ENCODE data around the gene PHF2.
A peak's percentile ranks its signal among the peaks of the same experiment; 100 is the strongest.

PHF2 gene

GRCh38 chr9:93569621-93570174 is 6.7 kb upstream of the PHF2 start:
- H3K36me3 ChIP-seq (ENCODE audit: control insufficient read depth, low read depth, low read length) = no peaks in the 10 kb centered on the region
- H3K4me3 ChIP-seq (ENCODE audit: low read length) = no peak overlapping the region
- H3K9me3 ChIP-seq (ENCODE audit: control insufficient read depth, low read depth, low read length) = no peaks in the 10 kb centered on the region
- H3K27ac ChIP-seq (ENCODE audit: low read length) = no peak overlapping the region
- H3K4me1 ChIP-seq (ENCODE audit: control insufficient read depth, low read depth, low read length) = peaks cover 4% of the 10 kb centered on the region
- no peaks in the 10 kb centered on the region for H3K27me3 ChIP-seq (ENCODE audit: control insufficient read depth, insufficient read depth, low read length)
- no peak overlapping the region for H3K9ac ChIP-seq (ENCODE audit: low read length)

GRCh38 chr9:93572221-93572620 is 4.2 kb upstream of the PHF2 start:
- peaks cover 9% of the 10 kb centered on the region for H3K27me3 ChIP-seq (ENCODE audit: control insufficient read depth, insufficient read depth, low read length)
- H3K9ac ChIP-seq (ENCODE audit: low read length) = no peak overlapping the region
- no peak overlapping the region for H3K4me3 ChIP-seq (ENCODE audit: low read length)
- H3K36me3 ChIP-seq (ENCODE audit: control insufficient read depth, low read depth, low read length) = no peaks in the 10 kb centered on the region
- no peaks in the 10 kb centered on the region for H3K9me3 ChIP-seq (ENCODE audit: control insufficient read depth, low read depth, low read length)
- no peak overlapping the region for H3K27ac ChIP-seq (ENCODE audit: low read length)
- H3K4me1 ChIP-seq (ENCODE audit: control insufficient read depth, low read depth, low read length) = peaks cover 10% of the 10 kb centered on the region

- no peak overlapping the region for H3K27ac ChIP-seq (ENCODE audit: low read length)
- H3K27me3 ChIP-seq (ENCODE audit: control insufficient read depth, insufficient read depth, low read length) = peaks cover 15% of the 10 kb centered on the region
- H3K9ac ChIP-seq (ENCODE audit: low read length) = no peak overlapping the region
- H3K9me3 ChIP-seq (ENCODE audit: control insufficient read depth, low read depth, low read length) = no peaks in the 10 kb centered on the region
- H3K4me1 ChIP-seq (ENCODE audit: control insufficient read depth, low read depth, low read length) = peaks cover 15% of the 10 kb centered on the region
- H3K36me3 ChIP-seq (ENCODE audit: control insufficient read depth, low read depth, low read length) = no peaks in the 10 kb centered on the region
- H3K4me3 ChIP-seq (ENCODE audit: low read length) = no peak overlapping the region
These were observed 3.5 kb upstream of the PHF2 start for GRCh38 chr9:93572636-93573515.

GRCh38 chr9:93573516-93573828 is 2.9 kb upstream of the PHF2 start:
- Histone ChIP-seq H3K27me3 (ENCODE audit: control insufficient read depth, insufficient read depth, low read length) (peaks cover 19% of the 10 kb centered on the region), H3K4me1 (ENCODE audit: control insufficient read depth, low read depth, low read length) (peaks cover 15% of the 10 kb centered on the region), H3K9ac (ENCODE audit: low read length) (no peak overlapping the region), H3K36me3 (ENCODE audit: control insufficient read depth, low read depth, low read length) (no peaks in the 10 kb centered on the region), H3K4me3 (ENCODE audit: low read length) (no peak overlapping the region), H3K9me3 (ENCODE audit: control insufficient read depth, low read depth, low read length) (no peaks in the 10 kb centered on the region), H3K27ac (ENCODE audit: low read length) (no peak overlapping the region)

- Histone ChIP-seq H3K4me3 (ENCODE audit: low read length) (no peak overlapping the region), H3K4me1 (ENCODE audit: control insufficient read depth, low read depth, low read length) (peaks cover 15% of the 10 kb centered on the region), H3K27ac (ENCODE audit: low read length) (no peak overlapping the region), H3K9me3 (ENCODE audit: control insufficient read depth, low read depth, low read length) (no peaks in the 10 kb centered on the region), H3K9ac (ENCODE audit: low read length) (no peak overlapping the region), H3K27me3 (ENCODE audit: control insufficient read depth, insufficient read depth, low read length) (peaks cover 21% of the 10 kb centered on the region), H3K36me3 (ENCODE audit: control insufficient read depth, low read depth, low read length) (no peaks in the 10 kb centered on the region)
These were observed 2.1 kb upstream of the PHF2 start for GRCh38 chr9:93574091-93574899.

- no peak overlapping the region for H3K27ac ChIP-seq (ENCODE audit: low read length)
- H3K4me3 ChIP-seq (ENCODE audit: low read length) = peak overlapping the region; percentile 59
- H3K9ac ChIP-seq (ENCODE audit: low read length) = peak overlapping the region; percentile 18
- H3K4me1 ChIP-seq (ENCODE audit: control insufficient read depth, low read depth, low read length) = peaks cover 15% of the 10 kb centered on the region
- peaks cover 21% of the 10 kb centered on the region for H3K27me3 ChIP-seq (ENCODE audit: control insufficient read depth, insufficient read depth, low read length)
- no peaks in the 10 kb centered on the region for H3K36me3 ChIP-seq (ENCODE audit: control insufficient read depth, low read depth, low read length)
- no peaks in the 10 kb centered on the region for H3K9me3 ChIP-seq (ENCODE audit: control insufficient read depth, low read depth, low read length)
These were observed 1.2 kb upstream of the PHF2 start for GRCh38 chr9:93574900-93575795.

- Histone ChIP-seq H3K9me3 (ENCODE audit: control insufficient read depth, low read depth, low read length) (no peaks in the 10 kb centered on the region), H3K36me3 (ENCODE audit: control insufficient read depth, low read depth, low read length) (no peaks in the 10 kb centered on the region), H3K27ac (ENCODE audit: low read length) (no peak overlapping the region), H3K9ac (ENCODE audit: low read length) (peak overlapping the region; percentile 18), H3K4me3 (ENCODE audit: low read length) (peak overlapping the region; percentile 59), H3K27me3 (ENCODE audit: control insufficient read depth, insufficient read depth, low read length) (peaks cover 21% of the 10 kb centered on the region), H3K4me1 (ENCODE audit: control insufficient read depth, low read depth, low read length) (peaks cover 15% of the 10 kb centered on the region)
These were observed 557 bp upstream of the PHF2 start for GRCh38 chr9:93575796-93576257.

GRCh38 chr9:93577078-93577974 is 942 bp downstream of the PHF2 start:
- Histone ChIP-seq H3K36me3 (ENCODE audit: control insufficient read depth, low read depth, low read length) (no peaks in the 10 kb centered on the region), H3K4me1 (ENCODE audit: control insufficient read depth, low read depth, low read length) (peaks cover 21% of the 10 kb centered on the region), H3K9ac (ENCODE audit: low read length) (peak overlapping the region; percentile 28), H3K27ac (ENCODE audit: low read length) (no peak overlapping the region), H3K27me3 (ENCODE audit: control insufficient read depth, insufficient read depth, low read length) (peaks cover 21% of the 10 kb centered on the region), H3K9me3 (ENCODE audit: control insufficient read depth, low read depth, low read length) (no peaks in the 10 kb centered on the region), H3K4me3 (ENCODE audit: low read length) (peak overlapping the region; percentile 64)

- H3K4me3 ChIP-seq (ENCODE audit: low read length) = peak overlapping the region; percentile 64
- no peak overlapping the region for H3K9ac ChIP-seq (ENCODE audit: low read length)
- no peaks in the 10 kb centered on the region for H3K36me3 ChIP-seq (ENCODE audit: control insufficient read depth, low read depth, low read length)
- no peak overlapping the region for H3K27ac ChIP-seq (ENCODE audit: low read length)
- peaks cover 21% of the 10 kb centered on the region for H3K27me3 ChIP-seq (ENCODE audit: control insufficient read depth, insufficient read depth, low read length)
- peaks cover 23% of the 10 kb centered on the region for H3K4me1 ChIP-seq (ENCODE audit: control insufficient read depth, low read depth, low read length)
- no peaks in the 10 kb centered on the region for H3K9me3 ChIP-seq (ENCODE audit: control insufficient read depth, low read depth, low read length)
These were observed 1.7 kb downstream of the PHF2 start for GRCh38 chr9:93577975-93578682.

- Histone ChIP-seq H3K27me3 (ENCODE audit: control insufficient read depth, insufficient read depth, low read length) (peaks cover 21% of the 10 kb centered on the region), H3K27ac (ENCODE audit: low read length) (no peak overlapping the region), H3K4me3 (ENCODE audit: low read length) (no peak overlapping the region), H3K36me3 (ENCODE audit: control insufficient read depth, low read depth, low read length) (no peaks in the 10 kb centered on the region), H3K4me1 (ENCODE audit: control insufficient read depth, low read depth, low read length) (peaks cover 23% of the 10 kb centered on the region), H3K9ac (ENCODE audit: low read length) (no peak overlapping the region), H3K9me3 (ENCODE audit: control insufficient read depth, low read depth, low read length) (no peaks in the 10 kb centered on the region)
These were observed 2.5 kb downstream of the PHF2 start for GRCh38 chr9:93578844-93579243.

Data from iPS-18a (cell line).